T-cell (primary cell): Measurements from ENCODE around the gene NKG7. TPM values are rescaled to one million over a fixed set of nuclear protein-coding genes. Genes with fewer than 3 reads are reported as not detected.

ENCODE experiments used
- ATAC-seq, 4 experiments: fragments of 200-7000 bp in 3 of 4; fragments of 150-1000 bp in 1 of 4; cut with Tn5 transposase; replicated peaks in 1 of 4; 1 replicate in 3 of 4; 2 replicates in 1 of 4; pipeline ENCODE4 v1.10.0; 2021; ENCODE audit warnings: moderate library complexity in 3 of 4, mild to moderate bottlenecking in 2 of 4, moderate number of reproducible peaks in 1 of 4
- CTCF ChIA-PET, 2 donors: fragments of 300-600 bp; sonication (Branson Sonifier 250); formaldehyde crosslinking; loops; one replicate each; lab custom pipeline; 2022; ENCODE audit warnings: antibody characterized with exemption in 2 of 2; lab: Charles Lee
- POLR2A ChIA-PET, 2 donors: fragments of 300-600 bp; sonication (Branson Sonifier 250); formaldehyde crosslinking; loops; one replicate each; lab custom pipeline; 2022; ENCODE audit warnings: antibody characterized with exemption in 2 of 2; lab: Charles Lee
- DNase-seq, 35 experiments: peaks; one replicate each; pipeline versions ENCODE4 v3.0.0 to v3.0.0-alpha.2; 2013 to 2023
- H3K27ac ChIP-seq: one replicate; pipeline ENCODE4 v1.5.1; 2013; ENCODE audit warnings: low read length
- H3K27me3 ChIP-seq, 2 experiments: replicated peaks in 1 of 2; 1 replicate in 1 of 2; 2 replicates in 1 of 2; pipeline versions ENCODE4 v1.6.1 to v1.7.0; 2013; ENCODE audit warnings: low read length in 1 of 2, mixed read lengths in 1 of 2; ENCODE audit not compliant: control insufficient read depth in 2 of 2, insufficient read depth in 2 of 2; ENCODE audit errors: extremely low read depth in 1 of 2
- H3K36me3 ChIP-seq, 2 donors: 1 replicate in 1 of 2; 2 replicates in 1 of 2; pipeline versions ENCODE4 v1.6.1 to v1.7.0; 2013; ENCODE audit warnings: low read length in 1 of 2; ENCODE audit not compliant: control insufficient read depth in 2 of 2, insufficient read depth in 1 of 2; ENCODE audit errors: extremely low read depth in 1 of 2
- H3K4me1 ChIP-seq, 2 experiments: 1 replicate in 1 of 2; 2 replicates in 1 of 2; pipeline versions ENCODE4 v1.6.1 to v1.7.0; 2013; ENCODE audit warnings: low read length in 2 of 2, mixed read lengths in 1 of 2; ENCODE audit not compliant: insufficient read depth in 2 of 2, control insufficient read depth in 1 of 2; ENCODE audit errors: extremely low read depth in 1 of 2
- H3K4me3 ChIP-seq, 2 donors: 1 replicate in 1 of 2; 2 replicates in 1 of 2; pipeline versions ENCODE4 v1.5.1 to v1.7.0; 2013; ENCODE audit warnings: mild to moderate bottlenecking in 2 of 2, low read length in 1 of 2, moderate library complexity in 1 of 2; ENCODE audit not compliant: control insufficient read depth in 1 of 2; ENCODE audit errors: extremely low read depth in 1 of 2
- H3K9me3 ChIP-seq: 2 replicates; pipeline ENCODE4 v1.7.0; 2013
- H3K27ac Mint-ChIP-seq, 2 donors: one replicate each; pipeline ENCODE4 v1.8.0; 2020 to 2021; ENCODE audit warnings: mild to moderate bottlenecking in 2 of 2, mixed read lengths in 2 of 2
- H3K27me3 Mint-ChIP-seq, 2 donors: one replicate each; pipeline ENCODE4 v1.8.0; 2021 to 2022; ENCODE audit warnings: mixed read lengths in 2 of 2
- H3K36me3 Mint-ChIP-seq: one replicate; pipeline ENCODE4 v1.8.0; 2021; ENCODE audit warnings: mixed read lengths
- H3K4me1 Mint-ChIP-seq, 3 donors: one replicate each; pipeline ENCODE4 v1.8.0; 2020 to 2022; ENCODE audit warnings: mixed read lengths in 3 of 3, mild to moderate bottlenecking in 1 of 3
- H3K4me3 Mint-ChIP-seq, 3 donors: one replicate each; pipeline ENCODE4 v1.8.0; 2020 to 2022; ENCODE audit warnings: mild to moderate bottlenecking in 3 of 3, mixed read lengths in 3 of 3, moderate library complexity in 3 of 3
- H3K9me3 Mint-ChIP-seq, 3 donors: one replicate each; pipeline ENCODE4 v1.8.0; 2020 to 2022; ENCODE audit warnings: mixed read lengths in 3 of 3
- WGBS: methylation state at CpG from one replicate; pipeline ENCODE4 v1.1.5; 2013; ENCODE audit warnings: missing lambda C conversion rate; ENCODE audit not compliant: insufficient coverage; 5-methylcytosine and 5-hydroxymethylcytosine counted together
- total RNA-seq, 35 experiments: library from RNA in 6 of 35; stranded (reverse) in 6 of 35; fragments of 120-200 nt in 1 of 35; gene quantifications; one replicate each; pipeline versions ENCODE4 v1.2.1 to v1.2.4 and lab custom pipeline; 2013 to 2026

NKG7 gene
- total RNA-seq, 5 donors from 2014 or later (not counting 1 experiment from before 2014, with no cell fraction given) = 42.9 to 356 (median 105) TPM

DNA sequence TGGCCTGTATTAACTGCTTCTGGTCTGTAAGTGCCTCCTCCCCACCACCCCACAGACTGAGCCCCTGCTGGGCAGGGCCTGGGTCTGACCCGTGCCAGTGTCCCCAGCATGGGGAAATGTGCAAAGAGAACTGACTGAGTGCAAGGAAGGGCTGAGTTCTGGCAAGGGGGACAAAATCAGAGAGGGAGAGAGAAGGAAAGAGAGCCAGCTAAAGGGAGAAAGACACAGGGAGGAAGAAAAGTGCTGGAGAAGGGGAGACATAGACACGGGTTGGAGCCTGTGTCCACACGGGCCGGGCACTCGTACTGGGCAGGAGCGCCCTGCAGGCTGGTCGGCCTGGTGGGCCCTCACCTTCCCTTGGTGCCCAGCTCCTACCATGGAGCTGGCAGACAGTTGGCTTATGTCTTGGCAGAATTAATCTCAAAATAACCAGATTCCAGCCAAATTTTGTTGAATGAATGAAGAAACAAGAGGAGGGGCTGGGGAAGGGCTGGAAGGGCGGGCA is 1.2 kb downstream of the NKG7 start:
- Histone ChIP-seq H3K36me3 (no peaks in the 10 kb centered on the region), H3K9me3 (no peaks in the 10 kb centered on the region), H3K4me3 (peak overlapping the region in 1 of 2 donors; percentile 75), H3K27ac (peak overlapping the region; percentile 87), H3K27me3 (no peaks in the 10 kb centered on the region), H3K4me1 (peaks cover 18 to 96% of the 10 kb centered on the region in 2 experiments)
- DNase-seq = no peak
- Mint-ChIP-seq H3K27me3 (no peaks in the 10 kb centered on the region), H3K9me3 (no peaks in the 10 kb centered on the region), H3K4me1 (peaks cover 70 to 82% (median 73%) of the 10 kb centered on the region in 3 donors), H3K4me3 (peak overlapping the region; percentile 61 to 96 (median 96)), H3K27ac (peak overlapping the region; percentile 89), H3K36me3 (no peaks in the 10 kb centered on the region)
- ChIA-PET POLR2A (interaction anchor here in 1 of 2 donors (0.7 kb wide), 1 partner anchor 18 kb away, joined by 3 read pairs; no protein-coding TSS in a partner anchor), CTCF (interaction anchor here in 1 of 2 donors (0.5 kb wide), 1 partner anchor 24 kb away, joined by 3 read pairs; no protein-coding TSS in a partner anchor)
- ATAC-seq = no peak
- WGBS = 67% methylated on average over 5 of the region's 8 CpGs

DNA sequence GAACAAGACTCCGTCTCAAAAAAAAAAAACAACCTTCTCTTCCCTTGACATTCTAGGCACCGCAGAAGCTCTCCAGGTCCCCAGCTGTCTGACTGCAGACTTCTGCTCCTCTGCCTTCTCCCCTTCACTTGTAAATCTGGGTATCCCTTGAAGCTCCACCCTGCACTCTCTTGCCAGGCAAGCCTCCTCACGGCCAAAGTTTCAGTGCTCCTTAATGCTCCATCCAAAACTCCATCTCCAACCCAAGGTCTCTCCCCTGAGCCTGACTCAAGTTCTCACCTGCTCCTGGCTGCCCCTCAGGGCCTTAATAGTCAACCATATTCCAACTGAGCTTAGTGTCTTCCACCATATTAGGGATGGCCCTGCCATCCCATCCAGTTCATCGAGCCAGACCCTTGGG is 2.2 kb downstream of the NKG7 start:
- ATAC-seq = no peak
- DNase-seq = no peak
- Histone ChIP-seq H3K9me3 (no peaks in the 10 kb centered on the region), H3K4me1 (peaks cover 15 to 95% of the 10 kb centered on the region in 2 experiments), H3K27me3 (no peaks in the 10 kb centered on the region), H3K4me3 (peak overlapping the region in 1 of 2 donors; percentile 75), H3K27ac (peak overlapping the region; percentile 87), H3K36me3 (no peaks in the 10 kb centered on the region)
- Mint-ChIP-seq H3K27ac (peak overlapping the region; percentile 89), H3K36me3 (no peaks in the 10 kb centered on the region), H3K4me1 (peaks cover 70 to 79% (median 79%) of the 10 kb centered on the region in 3 donors), H3K4me3 (peak overlapping the region; percentile 61 to 96 (median 96)), H3K27me3 (no peaks in the 10 kb centered on the region), H3K9me3 (no peaks in the 10 kb centered on the region)
- ChIA-PET POLR2A (interaction anchor here in 1 of 2 donors (0.7 kb wide), 1 partner anchor 22 kb away, joined by 5 read pairs; no protein-coding TSS in a partner anchor), CTCF (interaction anchor here in 1 of 2 donors (0.6 kb wide), 1 partner anchor 12 kb away, joined by 3 read pairs; no protein-coding TSS in a partner anchor)
- WGBS = 75% methylated on average over 3 of the region's 4 CpGs

DNA sequence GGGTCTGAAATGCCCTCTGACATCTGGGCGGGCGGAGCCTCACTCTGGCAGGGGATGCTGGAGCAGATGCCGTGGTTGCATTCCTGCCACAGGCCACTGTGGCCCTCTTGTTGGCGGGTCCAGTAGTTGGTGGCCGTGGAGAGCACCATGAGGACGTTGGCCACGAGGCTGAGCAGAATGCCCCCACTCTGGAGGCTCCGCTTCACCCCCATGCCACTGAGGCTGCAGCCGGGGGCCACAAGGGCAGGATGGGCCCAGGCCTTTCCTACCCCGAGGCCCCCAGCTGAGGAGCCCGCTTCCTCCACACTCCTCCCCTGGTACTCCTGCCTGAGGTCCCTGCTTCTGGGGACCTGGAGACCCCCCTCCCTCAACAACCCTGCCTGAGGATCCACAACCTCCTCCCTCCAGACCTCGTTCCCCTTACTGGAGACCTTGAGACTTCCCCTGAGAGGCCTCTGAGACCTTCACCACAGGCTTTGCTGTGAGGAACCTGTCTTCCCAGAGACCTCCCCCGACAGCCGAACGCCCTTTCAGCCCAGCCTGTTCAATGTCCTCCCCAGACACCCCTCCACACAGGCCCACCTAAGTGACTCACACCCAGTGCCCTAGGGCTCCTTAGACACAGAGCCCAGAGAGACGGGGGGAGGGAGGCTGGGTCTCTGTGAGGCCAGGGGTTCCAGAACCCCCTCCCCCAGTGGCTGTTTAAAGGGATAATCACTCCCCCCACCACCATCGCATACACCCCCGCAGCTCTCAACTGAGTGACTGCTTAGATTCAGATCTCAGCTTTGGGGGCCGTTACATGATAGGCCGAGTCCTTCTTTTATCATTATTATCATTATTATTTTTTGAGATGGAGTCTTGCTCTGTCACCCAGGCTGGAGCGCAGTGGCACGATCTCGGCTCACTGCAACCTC is 3.8 kb downstream of the NKG7 start, which contains the start of gene CLDND2:
Gene CLDND2 (minus strand): TSS at position 638 of the 917 bp plus-strand sequence. CDS start 426 bp downstream, at position 212.
- no peaks in the 10 kb centered on the region for H3K9me3 Mint-ChIP-seq
- H3K4me1 Mint-ChIP-seq = peaks cover 68 to 79% (median 76%) of the 10 kb centered on the region in 3 donors
- CTCF ChIA-PET = interaction anchor here in 1 of 2 donors (1.1 to 1.4 kb wide), 3 partner anchors 14 to 27 kb away, joined by 3 to 5 read pairs (median 4); no protein-coding TSS in a partner anchor
- peak within 1 kb of the TSS; percentile 93 to 97 for H3K27ac Mint-ChIP-seq
- Histone ChIP-seq H3K4me1 (peaks cover 19 to 92% of the 10 kb centered on the region in 2 experiments), H3K27ac (peak within 1 kb of the TSS; percentile 76), H3K36me3 (no peaks in the 10 kb centered on the region), H3K4me3 (peak within 1 kb of the TSS; percentile 87), H3K9me3 (no peaks in the 10 kb centered on the region), H3K27me3 (no peaks in the 10 kb centered on the region)
- H3K36me3 Mint-ChIP-seq = no peaks in the 10 kb centered on the region
- no peaks in the 10 kb centered on the region for H3K27me3 Mint-ChIP-seq
- no peak for ATAC-seq
- DNase-seq = peak in 12 of 35 experiments; percentile 17 to 60 (median 26)
- H3K4me3 Mint-ChIP-seq = peak within 1 kb of the TSS; percentile 96 to 98 (median 96)
- POLR2A ChIA-PET = no interaction called here
- WGBS = 43% methylated on average over 15 of the region's 23 CpGs

DNA sequence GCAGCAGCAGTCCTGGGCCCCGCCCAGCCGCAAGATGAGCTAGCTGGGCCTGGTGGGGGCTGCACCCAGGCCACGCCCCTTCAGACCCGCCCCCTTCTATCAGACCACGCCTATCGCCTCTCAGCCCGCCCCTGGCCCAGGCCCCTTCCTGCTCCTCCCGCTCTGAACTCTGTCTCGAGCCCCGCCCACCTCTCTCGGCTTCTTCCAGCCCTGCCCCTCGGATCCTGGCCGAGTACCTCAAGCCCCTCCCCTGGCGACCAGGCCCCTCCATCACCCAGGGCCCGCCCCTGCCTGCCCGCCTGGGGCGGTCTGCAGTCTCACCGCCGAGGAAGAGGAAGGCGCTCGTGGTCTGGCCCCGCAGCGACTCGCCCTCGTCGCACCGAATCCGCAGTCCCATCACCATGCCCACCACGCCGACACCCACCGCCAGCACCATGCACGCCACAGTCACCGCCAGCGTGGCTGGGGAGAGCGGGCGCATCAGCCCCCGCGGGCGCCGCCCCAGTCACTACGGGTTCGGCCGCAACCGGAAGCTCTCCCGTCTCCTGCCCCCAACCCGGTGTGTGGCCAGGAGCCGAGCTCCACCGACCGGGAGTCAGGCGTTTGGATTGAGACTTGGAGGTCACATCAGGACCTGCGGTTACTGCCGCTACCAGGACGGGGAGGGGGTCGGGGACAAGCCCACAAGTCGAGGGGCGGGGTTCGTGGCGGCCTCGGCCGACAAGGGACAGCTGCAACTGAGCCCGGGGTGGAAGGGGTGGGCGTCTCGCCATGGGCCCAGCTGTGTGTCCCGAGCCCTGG is 4.7 kb downstream of the NKG7 start:
- DNase-seq (peak; percentile 72 to 98 (median 87)), ATAC-seq (peak; percentile 77 to 83 (median 80))
- no peaks in the 10 kb centered on the region for H3K36me3 ChIP-seq
- peaks cover 66 to 79% (median 75%) of the 10 kb centered on the region in 3 donors for H3K4me1 Mint-ChIP-seq
- peak overlapping the region; percentile 96 to 98 (median 96) for H3K4me3 Mint-ChIP-seq
- H3K9me3 ChIP-seq = no peaks in the 10 kb centered on the region
- ChIA-PET POLR2A (no interaction called here), CTCF (interaction anchor here in 1 of 2 donors (0.7 to 1.4 kb wide), 3 partner anchors 13 to 28 kb away, joined by 4 to 5 read pairs (median 5); no protein-coding TSS in a partner anchor)
- H3K27ac ChIP-seq = peak overlapping the region; percentile 76
- no peaks in the 10 kb centered on the region for H3K9me3 Mint-ChIP-seq
- no peaks in the 10 kb centered on the region for H3K36me3 Mint-ChIP-seq
- peak overlapping the region; percentile 93 to 97 for H3K27ac Mint-ChIP-seq
- no peaks in the 10 kb centered on the region for H3K27me3 Mint-ChIP-seq
- WGBS = 1% methylated on average over 62 of the region's 64 CpGs
- no peaks in the 10 kb centered on the region for H3K27me3 ChIP-seq
- H3K4me3 ChIP-seq = peak overlapping the region; percentile 87
- peaks cover 12 to 87% of the 10 kb centered on the region in 2 experiments for H3K4me1 ChIP-seq

DNA sequence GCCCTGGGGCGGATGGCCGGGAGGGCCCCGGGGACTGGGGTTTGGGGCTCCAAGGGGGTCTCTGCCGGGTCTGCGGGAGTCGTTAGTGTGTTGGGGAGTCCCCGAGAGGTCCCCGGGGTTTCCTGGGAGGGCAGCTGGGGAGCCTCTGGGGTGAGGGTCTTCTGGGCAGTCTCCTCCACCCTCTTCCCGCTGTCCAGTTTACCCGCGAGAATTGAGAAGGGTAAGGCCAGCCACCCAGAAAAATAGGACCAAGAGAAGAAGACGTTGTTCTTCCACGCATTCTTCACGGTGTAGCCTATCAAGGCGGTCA is 5.2 kb downstream of the NKG7 start:
- Histone ChIP-seq H3K4me1 (peaks cover 8 to 87% of the 10 kb centered on the region in 2 experiments), H3K4me3 (peak overlapping the region; percentile 87), H3K27ac (peak overlapping the region; percentile 76), H3K27me3 (no peaks in the 10 kb centered on the region), H3K36me3 (no peaks in the 10 kb centered on the region), H3K9me3 (no peaks in the 10 kb centered on the region)
- Mint-ChIP-seq H3K9me3 (no peaks in the 10 kb centered on the region), H3K27me3 (no peaks in the 10 kb centered on the region), H3K4me3 (peak overlapping the region; percentile 96 to 98 (median 96)), H3K27ac (peak overlapping the region; percentile 93 to 97), H3K36me3 (no peaks in the 10 kb centered on the region), H3K4me1 (peaks cover 64 to 79% (median 74%) of the 10 kb centered on the region in 3 donors)
- DNase-seq (peak in 2 of 35 experiments; percentile 21 to 50), ATAC-seq (no peak)
- ChIA-PET POLR2A (no interaction called here), CTCF (interaction anchor here in 1 of 2 donors (0.7 to 1.4 kb wide), 3 partner anchors 12 to 28 kb away, joined by 4 to 5 read pairs (median 5); no protein-coding TSS in a partner anchor)
- 0% methylated on average over 9 of the region's 15 CpGs for WGBS
